ENCODE results near the gene MICAL1.

DNA sequence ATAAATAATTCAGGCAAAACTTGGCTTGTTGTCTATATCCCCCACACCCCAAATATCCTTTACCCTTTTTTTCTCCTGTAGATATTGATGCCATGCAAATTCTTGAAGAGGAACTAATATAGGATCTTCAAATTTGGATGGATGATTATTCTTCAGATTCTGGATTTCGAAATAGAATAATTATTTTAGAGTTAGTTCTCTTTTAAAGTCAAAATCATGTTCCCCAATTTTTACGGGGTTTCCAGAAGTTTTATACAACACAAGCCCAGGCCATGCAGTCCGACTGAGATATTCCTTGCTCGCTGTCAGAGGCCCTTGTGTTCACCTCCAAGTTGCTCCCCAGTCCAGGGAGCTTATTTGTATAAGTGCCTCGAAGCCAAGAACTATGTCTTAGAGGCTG, 19.5 kb downstream of the MICAL1 start:
- TF ChIP-seq, protein P1, sequence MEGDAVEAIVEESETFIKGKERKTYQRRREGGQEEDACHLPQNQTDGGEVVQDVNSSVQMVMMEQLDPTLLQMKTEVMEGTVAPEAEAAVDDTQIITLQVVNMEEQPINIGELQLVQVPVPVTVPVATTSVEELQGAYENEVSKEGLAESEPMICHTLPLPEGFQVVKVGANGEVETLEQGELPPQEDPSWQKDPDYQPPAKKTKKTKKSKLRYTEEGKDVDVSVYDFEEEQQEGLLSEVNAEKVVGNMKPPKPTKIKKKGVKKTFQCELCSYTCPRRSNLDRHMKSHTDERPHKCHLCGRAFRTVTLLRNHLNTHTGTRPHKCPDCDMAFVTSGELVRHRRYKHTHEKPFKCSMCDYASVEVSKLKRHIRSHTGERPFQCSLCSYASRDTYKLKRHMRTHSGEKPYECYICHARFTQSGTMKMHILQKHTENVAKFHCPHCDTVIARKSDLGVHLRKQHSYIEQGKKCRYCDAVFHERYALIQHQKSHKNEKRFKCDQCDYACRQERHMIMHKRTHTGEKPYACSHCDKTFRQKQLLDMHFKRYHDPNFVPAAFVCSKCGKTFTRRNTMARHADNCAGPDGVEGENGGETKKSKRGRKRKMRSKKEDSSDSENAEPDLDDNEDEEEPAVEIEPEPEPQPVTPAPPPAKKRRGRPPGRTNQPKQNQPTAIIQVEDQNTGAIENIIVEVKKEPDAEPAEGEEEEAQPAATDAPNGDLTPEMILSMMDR (IDR thresholded peaks at IDR 0.05): no peak
- no peak for TF ChIP-seq POLR2A (IDR thresholded peaks at IDR 0.05)

Measured in thyroid gland (tissue), 4 donors.